ENCODE data around the gene ABCG4. TPM values are rescaled to one million over a fixed set of nuclear protein-coding genes. Genes with fewer than 3 reads are reported as not detected.

Gene ABCG4
- total and polyA plus RNA-seq, 9 of the 15 experiments (the other 6 are each of a cell fraction or from before 2014, with no cell fraction given): 0.03 to 0.11 (median 0.07) TPM; not detected in 4

DNA sequence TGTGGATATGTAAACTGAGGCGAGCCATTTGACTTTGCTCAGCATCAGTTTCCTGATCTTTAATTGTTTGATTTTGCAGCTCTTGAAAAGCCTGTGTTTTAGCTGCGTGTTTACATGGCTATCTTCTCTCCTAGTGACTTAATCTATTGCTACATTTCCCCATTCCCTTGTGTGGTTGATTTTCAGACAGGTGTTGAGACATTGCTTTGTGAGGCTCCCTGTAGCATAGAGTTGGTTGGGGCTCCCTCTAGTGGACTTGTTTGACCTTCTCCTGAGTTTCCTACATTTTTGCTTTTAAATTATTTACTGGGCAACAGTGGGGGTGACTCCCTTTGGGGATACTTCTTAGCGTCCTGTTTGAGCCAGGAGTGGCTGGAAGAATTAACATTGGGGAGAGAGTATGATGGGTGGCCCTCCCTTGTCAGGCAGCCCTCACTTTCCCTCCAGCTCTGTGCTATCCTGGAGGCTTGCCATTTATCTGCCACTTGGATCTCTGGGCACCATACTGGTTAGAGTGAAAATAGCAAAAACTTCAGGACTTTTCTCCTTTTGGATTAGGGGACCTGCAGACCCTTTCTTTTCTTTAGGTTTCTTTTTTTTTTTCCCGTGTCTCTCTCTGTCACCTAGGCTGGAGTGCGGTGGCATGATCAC is 48.1 kb downstream of the ABCG4 start (continued):
- TF ChIP-seq, protein P1, sequence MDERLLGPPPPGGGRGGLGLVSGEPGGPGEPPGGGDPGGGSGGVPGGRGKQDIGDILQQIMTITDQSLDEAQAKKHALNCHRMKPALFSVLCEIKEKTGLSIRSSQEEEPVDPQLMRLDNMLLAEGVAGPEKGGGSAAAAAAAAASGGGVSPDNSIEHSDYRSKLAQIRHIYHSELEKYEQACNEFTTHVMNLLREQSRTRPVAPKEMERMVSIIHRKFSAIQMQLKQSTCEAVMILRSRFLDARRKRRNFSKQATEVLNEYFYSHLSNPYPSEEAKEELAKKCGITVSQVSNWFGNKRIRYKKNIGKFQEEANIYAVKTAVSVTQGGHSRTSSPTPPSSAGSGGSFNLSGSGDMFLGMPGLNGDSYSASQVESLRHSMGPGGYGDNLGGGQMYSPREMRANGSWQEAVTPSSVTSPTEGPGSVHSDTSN (CRISPR knock-in tag; IDR thresholded peaks at IDR 0.05; ENCODE audit: low read depth): no peak
- TF ChIP-seq, protein P1 (tag; conservative IDR thresholded peaks at IDR 0.05; ENCODE audit: low read depth): peak; percentile 65
- TF ChIP-seq HMG20A (CRISPR knock-in tag; conservative IDR thresholded peaks at IDR 0.05): no peak
- TF ChIP-seq FOXK2 (conservative IDR thresholded peaks at IDR 0.05 in 1 of 2, IDR thresholded peaks at IDR 0.05 in 1 of 2; ENCODE audit: low read depth in 2 of 2): peak; percentile 82 to 84
- no peak for TF ChIP-seq ELF4 (CRISPR knock-in tag; IDR thresholded peaks at IDR 0.05)
- TF ChIP-seq ZFX (CRISPR knock-in tag; IDR thresholded peaks at IDR 0.05): no peak
- no peak for TF ChIP-seq BCOR (IDR thresholded peaks at IDR 0.05)
- TF ChIP-seq, protein P2, sequence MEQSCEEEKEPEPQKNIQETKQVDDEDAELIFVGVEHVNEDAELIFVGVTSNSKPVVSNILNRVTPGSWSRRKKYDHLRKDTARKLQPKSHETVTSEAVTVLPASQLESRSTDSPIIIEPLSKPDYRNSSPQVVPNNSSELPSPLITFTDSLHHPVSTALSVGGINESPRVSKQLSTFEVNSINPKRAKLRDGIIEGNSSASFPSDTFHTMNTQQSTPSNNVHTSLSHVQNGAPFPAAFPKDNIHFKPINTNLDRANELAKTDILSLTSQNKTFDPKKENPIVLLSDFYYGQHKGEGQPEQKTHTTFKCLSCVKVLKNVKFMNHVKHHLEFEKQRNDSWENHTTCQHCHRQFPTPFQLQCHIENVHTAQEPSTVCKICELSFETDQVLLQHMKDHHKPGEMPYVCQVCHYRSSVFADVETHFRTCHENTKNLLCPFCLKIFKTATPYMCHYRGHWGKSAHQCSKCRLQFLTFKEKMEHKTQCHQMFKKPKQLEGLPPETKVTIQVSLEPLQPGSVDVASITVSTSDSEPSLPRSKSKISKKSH (CRISPR knock-in tag; IDR thresholded peaks at IDR 0.05): no peak
- TF ChIP-seq ATF7 (IDR thresholded peaks at IDR 0.05): peak; percentile 31; the same call in 1 of the 2 replicates
- TF ChIP-seq PRMT5 (CRISPR knock-in tag; IDR thresholded peaks at IDR 0.05): no peak
- no peak for TF ChIP-seq HDGF (IDR thresholded peaks at IDR 0.05)
- TF ChIP-seq MCM3 (IDR thresholded peaks at IDR 0.05): no peak
- TF ChIP-seq, protein P3, sequence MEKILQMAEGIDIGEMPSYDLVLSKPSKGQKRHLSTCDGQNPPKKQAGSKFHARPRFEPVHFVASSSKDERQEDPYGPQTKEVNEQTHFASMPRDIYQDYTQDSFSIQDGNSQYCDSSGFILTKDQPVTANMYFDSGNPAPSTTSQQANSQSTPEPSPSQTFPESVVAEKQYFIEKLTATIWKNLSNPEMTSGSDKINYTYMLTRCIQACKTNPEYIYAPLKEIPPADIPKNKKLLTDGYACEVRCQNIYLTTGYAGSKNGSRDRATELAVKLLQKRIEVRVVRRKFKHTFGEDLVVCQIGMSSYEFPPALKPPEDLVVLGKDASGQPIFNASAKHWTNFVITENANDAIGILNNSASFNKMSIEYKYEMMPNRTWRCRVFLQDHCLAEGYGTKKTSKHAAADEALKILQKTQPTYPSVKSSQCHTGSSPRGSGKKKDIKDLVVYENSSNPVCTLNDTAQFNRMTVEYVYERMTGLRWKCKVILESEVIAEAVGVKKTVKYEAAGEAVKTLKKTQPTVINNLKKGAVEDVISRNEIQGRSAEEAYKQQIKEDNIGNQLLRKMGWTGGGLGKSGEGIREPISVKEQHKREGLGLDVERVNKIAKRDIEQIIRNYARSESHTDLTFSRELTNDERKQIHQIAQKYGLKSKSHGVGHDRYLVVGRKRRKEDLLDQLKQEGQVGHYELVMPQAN (IDR thresholded peaks at IDR 0.05; ENCODE audit: borderline replicate concordance): no peak
- TF ChIP-seq, protein P4, sequence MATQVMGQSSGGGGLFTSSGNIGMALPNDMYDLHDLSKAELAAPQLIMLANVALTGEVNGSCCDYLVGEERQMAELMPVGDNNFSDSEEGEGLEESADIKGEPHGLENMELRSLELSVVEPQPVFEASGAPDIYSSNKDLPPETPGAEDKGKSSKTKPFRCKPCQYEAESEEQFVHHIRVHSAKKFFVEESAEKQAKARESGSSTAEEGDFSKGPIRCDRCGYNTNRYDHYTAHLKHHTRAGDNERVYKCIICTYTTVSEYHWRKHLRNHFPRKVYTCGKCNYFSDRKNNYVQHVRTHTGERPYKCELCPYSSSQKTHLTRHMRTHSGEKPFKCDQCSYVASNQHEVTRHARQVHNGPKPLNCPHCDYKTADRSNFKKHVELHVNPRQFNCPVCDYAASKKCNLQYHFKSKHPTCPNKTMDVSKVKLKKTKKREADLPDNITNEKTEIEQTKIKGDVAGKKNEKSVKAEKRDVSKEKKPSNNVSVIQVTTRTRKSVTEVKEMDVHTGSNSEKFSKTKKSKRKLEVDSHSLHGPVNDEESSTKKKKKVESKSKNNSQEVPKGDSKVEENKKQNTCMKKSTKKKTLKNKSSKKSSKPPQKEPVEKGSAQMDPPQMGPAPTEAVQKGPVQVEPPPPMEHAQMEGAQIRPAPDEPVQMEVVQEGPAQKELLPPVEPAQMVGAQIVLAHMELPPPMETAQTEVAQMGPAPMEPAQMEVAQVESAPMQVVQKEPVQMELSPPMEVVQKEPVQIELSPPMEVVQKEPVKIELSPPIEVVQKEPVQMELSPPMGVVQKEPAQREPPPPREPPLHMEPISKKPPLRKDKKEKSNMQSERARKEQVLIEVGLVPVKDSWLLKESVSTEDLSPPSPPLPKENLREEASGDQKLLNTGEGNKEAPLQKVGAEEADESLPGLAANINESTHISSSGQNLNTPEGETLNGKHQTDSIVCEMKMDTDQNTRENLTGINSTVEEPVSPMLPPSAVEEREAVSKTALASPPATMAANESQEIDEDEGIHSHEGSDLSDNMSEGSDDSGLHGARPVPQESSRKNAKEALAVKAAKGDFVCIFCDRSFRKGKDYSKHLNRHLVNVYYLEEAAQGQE (IDR thresholded peaks at IDR 0.05; ENCODE audit: borderline replicate concordance): peak; percentile 86
- TF ChIP-seq, protein P4 (CRISPR knock-in tag; IDR thresholded peaks at IDR 0.05; ENCODE audit: low read depth): no peak
